ENCODE measurements around the gene SLMAP.

Gene SLMAP

GRCh38 chr3:57733790-57734189, 22.3 kb upstream of the SLMAP start:
- Histone ChIP-seq H4K20me1 (ENCODE audit: insufficient read depth, low read length, poor library complexity, severe bottlenecking) (no peaks in the 10 kb centered on the region), H3K79me2 (ENCODE audit: insufficient read depth, low read length) (no peaks in the 10 kb centered on the region), H3K4me3 (ENCODE audit: low read length, poor library complexity, severe bottlenecking) (no peak overlapping the region), H3K9me2 (replicated peaks; ENCODE audit: low read depth, low read length) (no peaks in the 10 kb centered on the region), H3K4me2 (ENCODE audit: low read depth, low read length, poor library complexity, severe bottlenecking) (no peak overlapping the region), H3K4me1 (ENCODE audit: insufficient read depth, low read length, poor library complexity, severe bottlenecking) (no peaks in the 10 kb centered on the region), H3K27me3 (ENCODE audit: insufficient read depth, low read length, poor library complexity, severe bottlenecking) (no peaks in the 10 kb centered on the region), H3K9me3 (ENCODE audit: insufficient read depth, low read depth, low read length) (no peaks in the 10 kb centered on the region), H3K36me3 (ENCODE audit: insufficient read depth, low read length) (no peaks in the 10 kb centered on the region), H3F3A (ENCODE audit: low read depth) (no peaks in the 10 kb centered on the region), H2AFZ (ENCODE audit: low read length) (no peak overlapping the region), H3K9ac (ENCODE audit: low read depth, low read length, poor library complexity, severe bottlenecking) (no peak overlapping the region)
- TF ChIP-seq CTCF (conservative IDR thresholded peaks at IDR 0.05; ENCODE audit: low read length) (no peak), EZH2phosphoT487 (IDR thresholded peaks at IDR 0.05; ENCODE audit: borderline replicate concordance) (no peak)

- Histone ChIP-seq H4K20me1 (ENCODE audit: insufficient read depth, low read length, poor library complexity, severe bottlenecking) (no peaks in the 10 kb centered on the region), H3K9me3 (ENCODE audit: insufficient read depth, low read depth, low read length) (no peaks in the 10 kb centered on the region), H3K9ac (ENCODE audit: low read depth, low read length, poor library complexity, severe bottlenecking) (no peak overlapping the region), H2AFZ (ENCODE audit: low read length) (0 out of 2 replicates have a peak overlapping the region, but pooled peaks have one; percentile 26), H3K36me3 (ENCODE audit: insufficient read depth, low read length) (no peaks in the 10 kb centered on the region), H3K4me1 (ENCODE audit: insufficient read depth, low read length, poor library complexity, severe bottlenecking) (no peaks in the 10 kb centered on the region), H3K79me2 (ENCODE audit: insufficient read depth, low read length) (no peaks in the 10 kb centered on the region), H3K9me2 (replicated peaks; ENCODE audit: low read depth, low read length) (no peaks in the 10 kb centered on the region), H3K4me2 (ENCODE audit: low read depth, low read length, poor library complexity, severe bottlenecking) (no peak overlapping the region), H3K27me3 (ENCODE audit: insufficient read depth, low read length, poor library complexity, severe bottlenecking) (no peaks in the 10 kb centered on the region), H3F3A (ENCODE audit: low read depth) (no peaks in the 10 kb centered on the region), H3K4me3 (ENCODE audit: low read length, poor library complexity, severe bottlenecking) (no peak overlapping the region)
- TF ChIP-seq CTCF (conservative IDR thresholded peaks at IDR 0.05; ENCODE audit: low read length), result no peak
- TF ChIP-seq EZH2phosphoT487 (IDR thresholded peaks at IDR 0.05; ENCODE audit: borderline replicate concordance), result no peak
These were observed 20.7 kb upstream of the SLMAP start for GRCh38 chr3:57735405-57735804.

- H3F3A ChIP-seq (ENCODE audit: low read depth), result no peaks in the 10 kb centered on the region
- no peaks in the 10 kb centered on the region for H4K20me1 ChIP-seq (ENCODE audit: insufficient read depth, low read length, poor library complexity, severe bottlenecking)
- no peaks in the 10 kb centered on the region for H3K36me3 ChIP-seq (ENCODE audit: insufficient read depth, low read length)
- no peaks in the 10 kb centered on the region for H3K79me2 ChIP-seq (ENCODE audit: insufficient read depth, low read length)
- H3K9ac ChIP-seq (ENCODE audit: low read depth, low read length, poor library complexity, severe bottlenecking), result no peak overlapping the region
- H3K27me3 ChIP-seq (ENCODE audit: insufficient read depth, low read length, poor library complexity, severe bottlenecking), result no peaks in the 10 kb centered on the region
- no peaks in the 10 kb centered on the region for H3K9me2 ChIP-seq (replicated peaks; ENCODE audit: low read depth, low read length)
- TF ChIP-seq CTCF (conservative IDR thresholded peaks at IDR 0.05; ENCODE audit: low read length) (no peak), EZH2phosphoT487 (IDR thresholded peaks at IDR 0.05; ENCODE audit: borderline replicate concordance) (no peak)
- no peak overlapping the region for H3K4me2 ChIP-seq (ENCODE audit: low read depth, low read length, poor library complexity, severe bottlenecking)
- H3K4me1 ChIP-seq (ENCODE audit: insufficient read depth, low read length, poor library complexity, severe bottlenecking), result no peaks in the 10 kb centered on the region
- no peak overlapping the region for H3K4me3 ChIP-seq (ENCODE audit: low read length, poor library complexity, severe bottlenecking)
- H2AFZ ChIP-seq (ENCODE audit: low read length), result no peak overlapping the region
- no peaks in the 10 kb centered on the region for H3K9me3 ChIP-seq (ENCODE audit: insufficient read depth, low read depth, low read length)
These were observed 18.3 kb upstream of the SLMAP start for GRCh38 chr3:57737840-57738239.
